NCI-H345 treated with DMSO at 0.1 percent for 48 hours (cell line): Measurements from ENCODE around the gene OSGIN1.

ENCODE experiments used
- DNase-seq: peaks from one replicate; lab custom pipeline; 2025; ENCODE audit not compliant: unreplicated experiment; lab: John Stamatoyannopoulos, UW

Gene OSGIN1

GRCh38 chr16:83952940-83953795 is at the start of gene OSGIN1:
TSS of gene OSGIN1 (plus strand) at chr16:83953240. CDS start at chr16:83957672, 4,432 bp downstream.
- no peak for DNase-seq

GRCh38 chr16:83903751-83904150 is 49.3 kb upstream of the OSGIN1 start:
- DNase-seq, result no peak

GRCh38 chr16:83906683-83907082 is 46.4 kb upstream of the OSGIN1 start:
- DNase-seq, result no peak

- no peak for DNase-seq
Observed at GRCh38 chr16:83907111-83907510, 45.9 kb upstream of the OSGIN1 start.

GRCh38 chr16:83907631-83908250 is 45.3 kb upstream of the OSGIN1 start:
- DNase-seq, result no peak

- DNase-seq, result no peak
Observed at GRCh38 chr16:83908798-83909197, 44.2 kb upstream of the OSGIN1 start.

- DNase-seq, result no peak
Observed at GRCh38 chr16:83911290-83911689, 41.8 kb upstream of the OSGIN1 start.

- DNase-seq, result no peak
Observed at GRCh38 chr16:83912519-83913244, 40.4 kb upstream of the OSGIN1 start.

- DNase-seq, result no peak
Observed at GRCh38 chr16:83913245-83913633, 39.8 kb upstream of the OSGIN1 start.

GRCh38 chr16:83914091-83914710 is 38.8 kb upstream of the OSGIN1 start:
- no peak for DNase-seq

- no peak for DNase-seq
Observed at GRCh38 chr16:83915081-83915480, 38.0 kb upstream of the OSGIN1 start.

GRCh38 chr16:83915491-83915890 is 37.5 kb upstream of the OSGIN1 start:
- DNase-seq, result no peak

- DNase-seq, result no peak
Observed at GRCh38 chr16:83917152-83918120, 35.6 kb upstream of the OSGIN1 start.

GRCh38 chr16:83920894-83921491 is 32.0 kb upstream of the OSGIN1 start:
- no peak for DNase-seq

GRCh38 chr16:83923581-83924365 is 29.3 kb upstream of the OSGIN1 start:
- no peak for DNase-seq

- no peak for DNase-seq
Observed at GRCh38 chr16:83924686-83925085, 28.4 kb upstream of the OSGIN1 start.

GRCh38 chr16:83925095-83925905 is 27.7 kb upstream of the OSGIN1 start:
- DNase-seq, result no peak
